Measurements from ENCODE around the gene RANBP9. TPM values are rescaled to one million over a fixed set of nuclear protein-coding genes. Genes with fewer than 3 reads are reported as not detected.

Gene RANBP9
- total RNA-seq, 1 experiment from 2014 or later: 18.7 TPM

GRCh38 chr6:13710552-13711323, 897 bp downstream of the RANBP9 start:
- no peak for DNase-seq (ENCODE audit: low spot score)

- DNase-seq (ENCODE audit: low spot score): no peak
Measured at GRCh38 chr6:13709689-13710551, 1.7 kb downstream of the RANBP9 start.

- DNase-seq (ENCODE audit: low spot score): no peak
Measured at GRCh38 chr6:13708736-13709135, 2.9 kb downstream of the RANBP9 start.

- DNase-seq (ENCODE audit: low spot score): no peak
Measured at GRCh38 chr6:13703496-13703895, 8.1 kb downstream of the RANBP9 start.

- no peak for DNase-seq (ENCODE audit: low spot score)
Measured at GRCh38 chr6:13702809-13703302, 8.8 kb downstream of the RANBP9 start.

- DNase-seq (ENCODE audit: low spot score): no peak
Measured at GRCh38 chr6:13700232-13700631, 11.4 kb downstream of the RANBP9 start.

- no peak for DNase-seq (ENCODE audit: low spot score)
Measured at GRCh38 chr6:13698715-13699114, 12.9 kb downstream of the RANBP9 start.

GRCh38 chr6:13697857-13698256, 13.8 kb downstream of the RANBP9 start:
- DNase-seq (ENCODE audit: low spot score): no peak

- no peak for DNase-seq (ENCODE audit: low spot score)
Measured at GRCh38 chr6:13696226-13696625, 15.4 kb downstream of the RANBP9 start.

GRCh38 chr6:13695252-13695651, 16.4 kb downstream of the RANBP9 start:
- DNase-seq (ENCODE audit: low spot score): no peak

- DNase-seq (ENCODE audit: low spot score): no peak
Measured at GRCh38 chr6:13694562-13694961, 17.1 kb downstream of the RANBP9 start.

GRCh38 chr6:13689511-13690256, 22.0 kb downstream of the RANBP9 start:
- DNase-seq (ENCODE audit: low spot score): no peak

- DNase-seq (ENCODE audit: low spot score): no peak
Measured at GRCh38 chr6:13688692-13689196, 22.9 kb downstream of the RANBP9 start.

- DNase-seq (ENCODE audit: low spot score): no peak
Measured at GRCh38 chr6:13687917-13688351, 23.7 kb downstream of the RANBP9 start.

- no peak for DNase-seq (ENCODE audit: low spot score)
Measured at GRCh38 chr6:13684855-13685254, 26.8 kb downstream of the RANBP9 start.

GRCh38 chr6:13683038-13683437, 28.6 kb downstream of the RANBP9 start:
- no peak for DNase-seq (ENCODE audit: low spot score)

GRCh38 chr6:13682346-13682745, 29.3 kb downstream of the RANBP9 start:
- DNase-seq (ENCODE audit: low spot score): no peak

GRCh38 chr6:13681305-13682061, 30.2 kb downstream of the RANBP9 start:
- DNase-seq (ENCODE audit: low spot score): no peak

- no peak for DNase-seq (ENCODE audit: low spot score)
Measured at GRCh38 chr6:13680448-13680968, 31.1 kb downstream of the RANBP9 start.

- no peak for DNase-seq (ENCODE audit: low spot score)
Measured at GRCh38 chr6:13679996-13680395, 31.6 kb downstream of the RANBP9 start.

All from H4 (cell line).